ENCODE data around the gene PLA2R1. TPM values are rescaled to one million over a fixed set of nuclear protein-coding genes. Genes with fewer than 3 reads are reported as not detected.

Gene PLA2R1
- total and polyA plus RNA-seq, 10 of the 15 experiments (the other 5 are each of a cell fraction or from before 2014, with no cell fraction given): 0.01 to 0.05 (median 0.02) TPM; not detected in 6

DNA sequence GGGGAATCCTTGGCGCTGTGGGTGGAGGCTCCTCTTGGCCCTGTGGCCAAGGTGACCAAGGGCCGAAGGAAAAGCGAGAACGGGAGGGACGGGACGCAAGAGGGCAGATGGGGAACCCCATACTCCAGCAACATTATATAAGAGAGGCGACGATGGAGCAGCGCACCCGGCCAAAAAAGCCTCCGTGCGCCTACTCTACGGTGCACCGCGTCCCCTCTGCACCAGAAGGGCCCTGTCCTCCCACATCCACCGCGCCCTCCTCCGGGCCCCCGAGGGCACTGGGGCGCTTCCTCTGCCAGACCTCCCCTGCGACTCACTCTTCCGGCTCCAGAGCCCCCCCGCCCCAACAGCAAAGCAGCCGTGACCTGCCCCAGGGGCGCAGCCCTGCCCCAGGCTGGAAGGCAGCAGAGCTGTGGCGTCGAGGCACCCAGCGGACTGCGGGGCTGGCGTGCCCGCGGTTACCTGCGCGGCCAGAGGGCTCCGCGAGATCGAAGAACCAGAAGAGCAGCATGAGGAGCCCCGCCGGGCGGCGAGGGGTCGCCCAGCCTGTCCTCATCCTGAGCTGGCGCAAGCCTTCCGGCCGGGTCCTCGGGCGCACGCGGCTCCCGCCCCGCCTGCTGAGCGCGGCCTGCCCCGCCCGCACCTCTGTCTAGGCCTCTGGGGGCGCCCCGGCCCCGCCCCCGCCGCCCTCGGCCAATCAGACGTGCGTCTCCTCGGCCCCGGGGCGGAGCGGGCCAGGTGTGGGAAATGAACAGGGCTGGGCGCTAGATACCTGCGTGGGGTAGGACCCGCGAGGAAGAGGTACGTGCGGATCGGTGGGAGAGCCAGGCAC is 158.1 kb downstream of the PLA2R1 start, which contains the start of gene LY75 (continued):
- TF ChIP-seq, protein P1, sequence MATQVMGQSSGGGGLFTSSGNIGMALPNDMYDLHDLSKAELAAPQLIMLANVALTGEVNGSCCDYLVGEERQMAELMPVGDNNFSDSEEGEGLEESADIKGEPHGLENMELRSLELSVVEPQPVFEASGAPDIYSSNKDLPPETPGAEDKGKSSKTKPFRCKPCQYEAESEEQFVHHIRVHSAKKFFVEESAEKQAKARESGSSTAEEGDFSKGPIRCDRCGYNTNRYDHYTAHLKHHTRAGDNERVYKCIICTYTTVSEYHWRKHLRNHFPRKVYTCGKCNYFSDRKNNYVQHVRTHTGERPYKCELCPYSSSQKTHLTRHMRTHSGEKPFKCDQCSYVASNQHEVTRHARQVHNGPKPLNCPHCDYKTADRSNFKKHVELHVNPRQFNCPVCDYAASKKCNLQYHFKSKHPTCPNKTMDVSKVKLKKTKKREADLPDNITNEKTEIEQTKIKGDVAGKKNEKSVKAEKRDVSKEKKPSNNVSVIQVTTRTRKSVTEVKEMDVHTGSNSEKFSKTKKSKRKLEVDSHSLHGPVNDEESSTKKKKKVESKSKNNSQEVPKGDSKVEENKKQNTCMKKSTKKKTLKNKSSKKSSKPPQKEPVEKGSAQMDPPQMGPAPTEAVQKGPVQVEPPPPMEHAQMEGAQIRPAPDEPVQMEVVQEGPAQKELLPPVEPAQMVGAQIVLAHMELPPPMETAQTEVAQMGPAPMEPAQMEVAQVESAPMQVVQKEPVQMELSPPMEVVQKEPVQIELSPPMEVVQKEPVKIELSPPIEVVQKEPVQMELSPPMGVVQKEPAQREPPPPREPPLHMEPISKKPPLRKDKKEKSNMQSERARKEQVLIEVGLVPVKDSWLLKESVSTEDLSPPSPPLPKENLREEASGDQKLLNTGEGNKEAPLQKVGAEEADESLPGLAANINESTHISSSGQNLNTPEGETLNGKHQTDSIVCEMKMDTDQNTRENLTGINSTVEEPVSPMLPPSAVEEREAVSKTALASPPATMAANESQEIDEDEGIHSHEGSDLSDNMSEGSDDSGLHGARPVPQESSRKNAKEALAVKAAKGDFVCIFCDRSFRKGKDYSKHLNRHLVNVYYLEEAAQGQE (IDR thresholded peaks at IDR 0.05; ENCODE audit: low read depth, low read length): no peak
- TF ChIP-seq KLF5 (IDR thresholded peaks at IDR 0.05; ENCODE audit: partially characterized antibody) (no peak), IKZF1 (conservative IDR thresholded peaks at IDR 0.05) (peak; percentile 76), TCF7 (IDR thresholded peaks at IDR 0.05; ENCODE audit: borderline replicate concordance) (no peak), ZNF274 (IDR thresholded peaks at IDR 0.05; ENCODE audit: insufficient read depth, insufficient read length) (no peak), BACH1 (IDR thresholded peaks at IDR 0.05; ENCODE audit: borderline replicate concordance) (no peak), BMI1 (IDR thresholded peaks at IDR 0.05; ENCODE audit: borderline replicate concordance) (0 out of 2 replicates have a peak, but pooled peaks have one; percentile 25), FOXM1 (IDR thresholded peaks at IDR 0.05; ENCODE audit: low read depth, low read length) (no peak), ZZZ3 (IDR thresholded peaks at IDR 0.05; ENCODE audit: control insufficient read depth, insufficient read length, low read depth) (no peak), MXI1 (IDR thresholded peaks at IDR 0.05; ENCODE audit: low read depth, low read length) (no peak; the same call in 1 of the 2 replicates), GABPA (IDR thresholded peaks at IDR 0.05; ENCODE audit: low read depth) (no peak), RBBP5 (conservative IDR thresholded peaks at IDR 0.05) (no peak), JUNB (IDR thresholded peaks at IDR 0.05) (no peak), ETV6 (conservative IDR thresholded peaks at IDR 0.05 in 1 of 2, IDR thresholded peaks at IDR 0.05 in 1 of 2; ENCODE audit: borderline replicate concordance in 1 of 2, low read depth in 1 of 2) (no peak)
- TF ChIP-seq, protein P2, sequence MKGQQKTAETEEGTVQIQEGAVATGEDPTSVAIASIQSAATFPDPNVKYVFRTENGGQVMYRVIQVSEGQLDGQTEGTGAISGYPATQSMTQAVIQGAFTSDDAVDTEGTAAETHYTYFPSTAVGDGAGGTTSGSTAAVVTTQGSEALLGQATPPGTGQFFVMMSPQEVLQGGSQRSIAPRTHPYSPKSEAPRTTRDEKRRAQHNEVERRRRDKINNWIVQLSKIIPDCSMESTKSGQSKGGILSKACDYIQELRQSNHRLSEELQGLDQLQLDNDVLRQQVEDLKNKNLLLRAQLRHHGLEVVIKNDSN (IDR thresholded peaks at IDR 0.05; ENCODE audit: borderline replicate concordance, extremely low read length, insufficient read depth, low read depth, low read length): no peak
- TF ChIP-seq, protein P3, sequence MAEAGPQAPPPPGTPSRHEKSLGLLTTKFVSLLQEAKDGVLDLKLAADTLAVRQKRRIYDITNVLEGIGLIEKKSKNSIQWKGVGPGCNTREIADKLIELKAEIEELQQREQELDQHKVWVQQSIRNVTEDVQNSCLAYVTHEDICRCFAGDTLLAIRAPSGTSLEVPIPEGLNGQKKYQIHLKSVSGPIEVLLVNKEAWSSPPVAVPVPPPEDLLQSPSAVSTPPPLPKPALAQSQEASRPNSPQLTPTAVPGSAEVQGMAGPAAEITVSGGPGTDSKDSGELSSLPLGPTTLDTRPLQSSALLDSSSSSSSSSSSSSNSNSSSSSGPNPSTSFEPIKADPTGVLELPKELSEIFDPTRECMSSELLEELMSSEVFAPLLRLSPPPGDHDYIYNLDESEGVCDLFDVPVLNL (IDR thresholded peaks at IDR 0.05; ENCODE audit: low read depth, low read length): no peak
- TF ChIP-seq, protein P4, sequence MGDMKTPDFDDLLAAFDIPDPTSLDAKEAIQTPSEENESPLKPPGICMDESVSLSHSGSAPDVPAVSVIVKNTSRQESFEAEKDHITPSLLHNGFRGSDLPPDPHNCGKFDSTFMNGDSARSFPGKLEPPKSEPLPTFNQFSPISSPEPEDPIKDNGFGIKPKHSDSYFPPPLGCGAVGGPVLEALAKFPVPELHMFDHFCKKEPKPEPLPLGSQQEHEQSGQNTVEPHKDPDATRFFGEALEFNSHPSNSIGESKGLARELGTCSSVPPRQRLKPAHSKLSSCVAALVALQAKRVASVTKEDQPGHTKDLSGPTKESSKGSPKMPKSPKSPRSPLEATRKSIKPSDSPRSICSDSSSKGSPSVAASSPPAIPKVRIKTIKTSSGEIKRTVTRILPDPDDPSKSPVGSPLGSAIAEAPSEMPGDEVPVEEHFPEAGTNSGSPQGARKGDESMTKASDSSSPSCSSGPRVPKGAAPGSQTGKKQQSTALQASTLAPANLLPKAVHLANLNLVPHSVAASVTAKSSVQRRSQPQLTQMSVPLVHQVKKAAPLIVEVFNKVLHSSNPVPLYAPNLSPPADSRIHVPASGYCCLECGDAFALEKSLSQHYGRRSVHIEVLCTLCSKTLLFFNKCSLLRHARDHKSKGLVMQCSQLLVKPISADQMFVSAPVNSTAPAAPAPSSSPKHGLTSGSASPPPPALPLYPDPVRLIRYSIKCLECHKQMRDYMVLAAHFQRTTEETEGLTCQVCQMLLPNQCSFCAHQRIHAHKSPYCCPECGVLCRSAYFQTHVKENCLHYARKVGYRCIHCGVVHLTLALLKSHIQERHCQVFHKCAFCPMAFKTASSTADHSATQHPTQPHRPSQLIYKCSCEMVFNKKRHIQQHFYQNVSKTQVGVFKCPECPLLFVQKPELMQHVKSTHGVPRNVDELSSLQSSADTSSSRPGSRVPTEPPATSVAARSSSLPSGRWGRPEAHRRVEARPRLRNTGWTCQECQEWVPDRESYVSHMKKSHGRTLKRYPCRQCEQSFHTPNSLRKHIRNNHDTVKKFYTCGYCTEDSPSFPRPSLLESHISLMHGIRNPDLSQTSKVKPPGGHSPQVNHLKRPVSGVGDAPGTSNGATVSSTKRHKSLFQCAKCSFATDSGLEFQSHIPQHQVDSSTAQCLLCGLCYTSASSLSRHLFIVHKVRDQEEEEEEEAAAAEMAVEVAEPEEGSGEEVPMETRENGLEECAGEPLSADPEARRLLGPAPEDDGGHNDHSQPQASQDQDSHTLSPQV (IDR thresholded peaks at IDR 0.05): no peak
- TF ChIP-seq, protein P5, sequence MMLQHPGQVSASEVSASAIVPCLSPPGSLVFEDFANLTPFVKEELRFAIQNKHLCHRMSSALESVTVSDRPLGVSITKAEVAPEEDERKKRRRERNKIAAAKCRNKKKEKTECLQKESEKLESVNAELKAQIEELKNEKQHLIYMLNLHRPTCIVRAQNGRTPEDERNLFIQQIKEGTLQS (IDR thresholded peaks at IDR 0.05; ENCODE audit: borderline replicate concordance, extremely low read depth, low read depth, low read length): no peak
